Astrocyte of the hippocampus (primary cell): ENCODE data around the gene PGF.
"Not testable (repeated sequence)": the region's sequence is repeated elsewhere in the genome, so short reads cannot be mapped to it uniquely, and the experiment has no call there.

Experiments
- DNase-seq: peaks from one replicate; pipeline ENCODE4 v3.0.0; 2011; ENCODE audit warnings: low read depth, low spot score

The PGF gene

GRCh38 chr14:74955229-74956026 lies at the start of gene PGF:
PGF (minus strand) TSS chr14:74955597; CDS start chr14:74955242, 355 bp downstream.
- peak; percentile 74 for DNase-seq

GRCh38 chr14:75003250-75004027 lies 48.0 kb upstream of the PGF start:
- no peak for DNase-seq

GRCh38 chr14:75002392-75003249 lies 47.2 kb upstream of the PGF start, which contains the start of gene EIF2B2:
EIF2B2 (plus strand) TSS chr14:75002921; CDS start chr14:75002991, 70 bp downstream.
- DNase-seq, result peak; percentile 99

GRCh38 chr14:75001899-75002298 lies 46.5 kb upstream of the PGF start:
- no peak for DNase-seq

GRCh38 chr14:75001261-75001660 lies 45.9 kb upstream of the PGF start:
- no peak for DNase-seq

- not testable (repeated sequence) for DNase-seq
These were observed 40.4 kb upstream of the PGF start for GRCh38 chr14:74995781-74996180.

GRCh38 chr14:74994182-74994581 lies 38.8 kb upstream of the PGF start:
- not testable (repeated sequence) for DNase-seq

- DNase-seq, result no peak
These were observed 33.6 kb upstream of the PGF start for GRCh38 chr14:74988993-74989392.

- peak; percentile 31 for DNase-seq
These were observed 32.7 kb upstream of the PGF start for GRCh38 chr14:74988131-74988530.

- no peak for DNase-seq
These were observed 30.4 kb upstream of the PGF start for GRCh38 chr14:74985806-74986205.

GRCh38 chr14:74985028-74985310 lies 29.6 kb upstream of the PGF start:
- no peak for DNase-seq

- no peak for DNase-seq
These were observed 29.0 kb upstream of the PGF start for GRCh38 chr14:74984236-74985027.

GRCh38 chr14:74983343-74983742 lies 27.9 kb upstream of the PGF start:
- DNase-seq, result no peak

GRCh38 chr14:74982661-74983060 lies 27.3 kb upstream of the PGF start:
- DNase-seq, result no peak

GRCh38 chr14:74981833-74982232 lies 26.4 kb upstream of the PGF start:
- no peak for DNase-seq

GRCh38 chr14:74981462-74981782 lies 26.0 kb upstream of the PGF start:
- no peak for DNase-seq

GRCh38 chr14:74980731-74981461 lies 25.5 kb upstream of the PGF start:
- DNase-seq, result peak; percentile 82

- peak; percentile 39 for DNase-seq
These were observed 25.0 kb upstream of the PGF start for GRCh38 chr14:74980398-74980730.

- DNase-seq, result peak; percentile 69
These were observed 24.3 kb upstream of the PGF start for GRCh38 chr14:74979442-74980397.

- DNase-seq, result no peak
These were observed 23.6 kb upstream of the PGF start for GRCh38 chr14:74979029-74979428.
